Stimulated activated CD4-positive, alpha-beta T cell treated with anti-CD3 and anti-CD28 coated beads, Interleukin-4, amount 100 ng/mL, for 1 hour (primary cell): ENCODE data around the gene CAMTA1.

Experiments used
- DNase-seq: peaks from one replicate; pipeline ENCODE4 v3.0.0-alpha.2; 2020

CAMTA1 gene

GRCh38 chr1:7095343-7095964 lies 310.2 kb downstream of the CAMTA1 start:
- DNase-seq = no peak

DNA sequence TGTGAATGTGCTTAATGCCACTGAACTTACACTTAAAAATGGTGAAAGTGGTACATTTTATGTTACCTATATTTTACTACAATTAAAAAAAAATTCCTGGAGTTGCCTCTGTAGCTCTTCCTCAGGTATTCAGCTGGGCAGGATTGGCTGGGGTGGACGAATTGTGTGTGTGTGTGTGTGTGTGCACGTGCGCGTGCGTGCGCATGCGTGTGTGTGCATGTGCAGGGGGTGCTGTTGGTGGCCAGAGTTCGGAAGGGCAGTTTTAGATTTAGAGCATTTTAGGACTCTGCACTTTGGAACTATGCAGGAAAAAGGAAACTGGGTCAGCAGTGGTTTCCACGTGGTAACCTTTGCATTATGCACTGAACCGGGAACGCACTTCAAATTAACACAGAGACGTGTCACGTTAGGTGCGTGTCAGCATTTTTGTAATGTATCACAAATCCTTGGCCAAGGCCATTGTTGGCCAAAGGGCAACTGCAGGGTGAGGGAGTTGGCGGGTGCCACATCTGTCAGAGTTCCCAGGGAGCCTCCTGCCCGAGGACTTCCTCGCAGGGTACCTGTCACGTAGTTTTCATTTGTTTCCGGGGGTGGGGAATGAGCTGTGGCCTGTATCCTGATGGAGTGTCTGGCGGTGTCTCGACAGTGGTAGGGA lies 312.8 kb downstream of the CAMTA1 start:
- no peak for DNase-seq

- DNase-seq = no peak
These were observed 313.4 kb downstream of the CAMTA1 start for GRCh38 chr1:7098641-7099040.

- no peak for DNase-seq
These were observed 315.2 kb downstream of the CAMTA1 start for GRCh38 chr1:7100479-7100878.

- no peak for DNase-seq
These were observed 315.9 kb downstream of the CAMTA1 start for GRCh38 chr1:7101187-7101586.

DNA sequence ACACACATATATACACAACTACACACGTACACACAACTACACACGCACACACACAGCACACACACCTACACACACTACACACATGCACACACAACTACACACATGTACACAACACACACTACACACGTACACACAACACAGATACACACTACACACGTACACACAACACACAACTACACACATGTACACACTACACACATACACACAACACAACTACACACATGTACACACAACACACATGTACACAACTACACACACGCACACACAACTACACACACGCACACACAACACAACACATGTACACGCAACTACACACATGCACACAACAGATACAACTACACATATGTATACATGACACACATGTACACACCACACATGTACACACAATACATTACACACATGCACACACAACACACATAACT lies 318.1 kb downstream of the CAMTA1 start:
- no peak for DNase-seq

GRCh38 chr1:7103874-7104273 lies 318.6 kb downstream of the CAMTA1 start:
- DNase-seq = no peak

- DNase-seq = no peak
These were observed 319.1 kb downstream of the CAMTA1 start for GRCh38 chr1:7104339-7104738.

DNA sequence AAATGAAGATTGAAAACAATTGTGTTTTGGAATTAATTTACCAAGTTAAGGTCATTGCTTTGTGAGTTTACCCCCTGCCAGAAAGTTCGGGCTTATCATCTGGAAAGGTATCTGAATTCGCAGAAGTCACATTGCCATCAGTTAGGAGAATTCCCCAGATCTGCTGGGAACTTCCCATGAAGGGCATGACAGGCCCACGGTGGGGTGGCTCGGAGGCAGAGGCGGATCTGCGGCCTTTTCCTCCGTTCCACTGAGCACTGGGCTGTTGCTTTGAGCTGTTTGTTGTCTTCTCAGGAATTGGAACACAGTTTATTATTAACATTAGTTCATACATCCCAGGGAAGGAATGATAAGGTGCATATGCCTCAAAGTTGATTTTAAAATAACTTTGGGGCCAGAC lies 320.0 kb downstream of the CAMTA1 start:
- no peak for DNase-seq

GRCh38 chr1:7106442-7107108 lies 321.3 kb downstream of the CAMTA1 start:
- DNase-seq = no peak

GRCh38 chr1:7107109-7107830 lies 322.0 kb downstream of the CAMTA1 start:
- DNase-seq = no peak

DNA sequence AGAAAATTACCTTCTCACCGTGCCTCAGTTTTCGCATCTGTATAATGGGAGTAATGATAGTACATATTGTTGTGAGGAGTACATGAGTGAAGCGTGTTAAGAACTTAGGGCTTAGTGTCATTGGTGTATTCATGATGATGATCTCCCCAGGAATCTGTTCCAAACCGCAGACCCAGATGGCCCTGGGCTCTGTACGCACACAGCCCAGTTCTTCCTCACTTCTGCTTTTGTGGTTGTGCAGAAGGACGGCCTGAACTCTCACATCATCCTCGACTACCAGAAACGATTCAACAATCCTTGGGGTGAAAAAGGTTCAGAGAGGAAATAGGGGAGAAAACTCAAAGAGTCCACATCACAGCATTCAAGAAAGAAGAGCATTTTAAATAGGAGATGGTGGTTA lies 323.0 kb downstream of the CAMTA1 start:
- no peak for DNase-seq

DNA sequence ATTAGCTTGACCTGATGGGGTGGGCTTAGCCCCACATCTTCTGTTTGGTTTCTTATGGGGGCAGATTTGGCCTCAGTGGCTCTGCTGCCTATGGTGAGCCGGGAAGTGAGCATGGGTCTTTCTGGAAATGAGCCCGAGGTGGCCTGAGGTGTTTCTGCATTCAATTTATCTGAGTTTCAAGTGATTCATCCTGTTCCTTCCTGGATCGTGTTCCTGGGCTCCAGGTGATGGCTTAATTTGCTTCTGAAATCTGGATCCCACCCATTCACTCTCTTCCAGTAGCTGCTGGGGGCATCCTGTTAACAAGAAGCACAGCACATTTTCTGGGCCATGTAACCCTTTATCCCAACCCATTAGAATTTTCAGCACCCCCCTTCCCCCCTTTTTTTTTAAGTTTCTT lies 324.6 kb downstream of the CAMTA1 start:
- DNase-seq = no peak

DNA sequence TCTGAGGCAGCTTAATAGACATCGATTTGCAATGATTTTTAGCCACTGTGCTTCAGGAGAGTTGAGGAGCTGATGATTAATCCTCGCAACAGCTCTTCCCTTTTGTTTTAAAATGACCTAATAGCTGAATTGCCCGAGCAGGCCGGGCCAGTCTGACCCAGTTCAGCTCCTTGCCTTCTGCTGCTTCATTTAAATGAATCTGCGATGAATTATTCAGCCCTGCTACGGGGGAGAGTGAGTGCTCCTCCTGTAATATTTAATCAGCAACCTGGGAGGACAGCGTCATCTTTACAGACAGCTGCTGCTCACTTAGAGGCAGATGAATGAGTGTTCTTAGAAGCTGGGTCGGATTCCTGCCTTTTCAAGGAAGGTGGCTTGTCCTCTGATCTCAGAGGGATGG lies 325.1 kb downstream of the CAMTA1 start:
- DNase-seq = no peak

GRCh38 chr1:7111853-7112252 lies 326.6 kb downstream of the CAMTA1 start:
- no peak for DNase-seq

- DNase-seq = no peak
These were observed 327.9 kb downstream of the CAMTA1 start for GRCh38 chr1:7113136-7113535.

DNA sequence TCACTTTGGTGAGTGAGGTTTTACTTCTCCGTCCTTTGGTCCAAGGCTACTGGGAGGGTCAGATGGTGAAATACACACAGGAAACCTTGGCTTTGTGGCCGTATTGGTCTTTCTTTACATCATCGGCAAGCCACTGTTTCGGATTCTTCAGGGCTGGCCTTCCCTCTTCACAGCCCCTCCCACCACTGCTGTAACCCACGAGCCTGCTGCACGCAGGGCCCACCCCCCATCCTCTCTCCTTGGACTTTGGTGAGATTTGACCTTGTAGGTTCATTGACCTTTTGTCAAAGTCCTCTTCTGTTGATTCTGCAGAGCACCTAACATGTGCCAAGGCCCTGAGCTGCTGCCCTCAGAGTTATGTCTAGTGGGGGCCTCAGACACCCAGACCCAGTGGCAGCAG lies 328.6 kb downstream of the CAMTA1 start:
- no peak for DNase-seq

DNA sequence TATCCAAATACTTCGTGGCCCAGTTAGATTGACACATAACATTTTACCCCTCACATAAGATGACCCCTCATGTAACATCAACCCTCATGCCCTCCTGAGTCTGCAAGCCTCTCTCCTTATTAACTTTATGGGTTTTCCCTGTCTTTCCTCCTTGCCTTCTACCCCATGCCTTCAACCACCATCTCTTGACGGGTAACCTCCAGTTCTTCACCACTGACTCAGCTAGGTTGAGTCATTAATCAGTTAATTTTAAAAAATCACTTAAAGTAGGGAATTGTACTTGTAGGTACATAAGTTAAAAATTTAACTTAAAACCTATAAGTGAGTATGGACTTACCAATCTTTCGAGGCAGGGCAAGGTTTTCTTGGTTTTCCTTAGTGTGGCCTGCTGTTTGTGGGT lies 330.7 kb downstream of the CAMTA1 start:
- DNase-seq = no peak

DNA sequence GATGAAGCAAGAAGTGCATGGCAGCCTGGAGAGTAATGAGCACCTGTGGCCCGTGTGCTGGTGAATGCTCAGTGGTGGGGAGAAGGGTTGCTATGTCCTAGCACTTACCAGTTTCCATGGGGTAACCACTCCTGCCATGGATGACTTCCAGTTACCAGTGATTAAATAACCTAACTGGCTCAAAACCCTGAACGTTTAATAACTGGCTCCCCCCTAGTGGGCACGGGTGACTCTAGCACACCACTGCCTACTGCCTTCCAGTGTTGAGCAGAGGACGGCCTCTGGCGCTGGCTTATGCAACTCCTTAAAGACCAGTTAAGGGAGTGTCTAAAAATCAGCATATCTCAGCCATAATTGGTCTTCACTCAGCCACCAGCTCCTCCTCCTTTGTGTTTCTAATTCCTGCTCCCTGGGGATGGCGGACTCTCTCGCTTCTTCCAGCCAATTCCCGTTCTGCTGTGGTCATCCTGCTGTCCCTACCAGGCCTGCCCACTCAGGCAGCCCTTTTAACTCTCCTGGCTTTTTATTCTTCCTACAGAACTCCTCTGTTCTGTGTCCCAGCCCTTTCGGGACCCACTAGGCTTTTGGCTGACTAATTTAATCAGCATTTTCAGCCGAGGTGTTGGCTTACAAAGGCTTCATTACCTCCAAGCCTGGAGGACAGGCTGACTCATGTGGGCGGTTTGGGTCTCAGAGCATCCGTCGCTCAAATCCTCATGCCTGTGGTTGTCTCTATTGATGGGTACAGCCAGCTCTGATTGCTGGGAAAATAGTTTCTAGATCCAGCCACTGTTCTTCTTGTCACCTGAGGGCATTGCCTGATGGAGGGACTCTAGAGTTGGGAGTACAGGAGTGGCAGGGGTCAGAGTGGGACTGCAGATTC lies 332.4 kb downstream of the CAMTA1 start:
- no peak for DNase-seq

DNA sequence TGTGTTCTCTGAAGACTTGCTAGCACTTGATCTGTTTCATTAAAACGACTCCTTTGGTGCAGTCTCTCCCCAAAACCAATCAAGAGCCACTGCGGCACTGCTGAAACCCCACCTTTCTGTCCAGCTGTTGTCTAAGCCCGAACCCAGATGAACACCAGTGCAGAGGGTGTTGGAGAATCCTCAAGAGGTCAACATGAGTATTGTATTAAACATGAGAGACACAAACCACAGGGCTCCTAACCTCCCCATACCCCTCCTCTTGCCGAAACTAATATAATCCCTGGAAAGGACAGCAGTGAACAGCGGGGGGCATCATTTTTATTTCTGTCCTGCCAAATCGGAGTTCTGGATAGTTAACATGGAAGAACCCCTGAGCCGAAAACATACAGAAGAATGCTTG lies 333.9 kb downstream of the CAMTA1 start:
- no peak for DNase-seq

GRCh38 chr1:7120863-7121621 lies 335.8 kb downstream of the CAMTA1 start:
- no peak for DNase-seq

GRCh38 chr1:7121622-7121988 lies 336.4 kb downstream of the CAMTA1 start:
- no peak for DNase-seq
